WI38 (cell line): Measurements from ENCODE around the gene TXNDC16.
A peak's percentile ranks its signal among the peaks of the same experiment; 100 is the strongest.
"Not testable (repeated sequence)": the region's sequence is repeated elsewhere in the genome, so short reads cannot be mapped to it uniquely, and the experiment has no call there.

Experiments used
- H3K4me3 ChIP-seq: 2 replicates; pipeline ENCODE4 v1.5.1; 2011; ENCODE audit warnings: low read depth, mild to moderate bottlenecking, control low read depth, low read length
- CTCF ChIP-seq: IDR thresholded peaks from 2 replicates; pipeline ENCODE4 v1.5.1; 2012; ENCODE audit warnings: low read depth, mild to moderate bottlenecking, control low read depth, low read length

The TXNDC16 gene

DNA sequence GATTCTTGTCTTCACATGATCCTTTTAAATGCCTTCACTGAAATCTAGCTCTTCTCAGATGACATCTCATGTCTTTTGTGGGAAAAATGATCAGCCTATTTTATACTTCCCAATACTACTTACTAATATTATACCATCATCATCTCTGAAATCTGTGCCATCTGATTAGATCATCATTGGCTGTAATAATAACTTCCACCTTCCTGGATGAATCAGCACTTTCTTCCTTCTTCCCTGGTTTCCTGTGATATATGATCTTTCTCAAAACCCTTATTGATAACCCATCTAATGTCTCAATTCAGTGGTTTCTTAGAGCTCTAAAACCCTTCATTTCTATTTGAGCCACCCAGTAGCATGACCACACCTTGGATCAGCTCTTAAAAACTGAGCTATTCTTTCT lies 31.2 kb upstream of the TXNDC16 start:
- no peak for TF ChIP-seq CTCF
- no peak overlapping the region for H3K4me3 ChIP-seq

- TF ChIP-seq CTCF = no peak
- H3K4me3 ChIP-seq = no peak overlapping the region
Observed at GRCh38 chr14:52575858-52576257, 23.6 kb upstream of the TXNDC16 start.

DNA sequence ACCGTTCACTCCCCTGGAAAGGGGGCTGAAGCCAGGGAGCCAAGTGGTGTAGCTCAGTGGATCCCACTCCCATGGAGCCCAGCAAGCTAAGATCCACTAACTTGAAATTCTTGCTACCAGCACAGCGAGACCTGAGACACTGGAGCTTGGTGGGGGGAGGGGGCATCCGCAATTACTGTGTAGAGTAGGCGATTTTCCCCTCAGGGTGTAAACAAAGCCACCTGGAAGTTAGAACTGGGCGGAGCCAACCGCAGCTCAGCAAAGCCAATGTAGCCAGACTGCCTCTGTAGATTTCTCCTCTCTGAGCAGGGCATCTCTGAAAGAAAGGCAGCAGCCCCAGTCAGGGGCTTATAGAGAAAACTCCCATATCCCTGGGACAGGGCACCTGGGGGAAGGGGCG lies 16.1 kb upstream of the TXNDC16 start:
- not testable (repeated sequence) for H3K4me3 ChIP-seq

GRCh38 chr14:52563120-52563519 lies 10.8 kb upstream of the TXNDC16 start:
- no peak overlapping the region for H3K4me3 ChIP-seq
- TF ChIP-seq CTCF = no peak

DNA sequence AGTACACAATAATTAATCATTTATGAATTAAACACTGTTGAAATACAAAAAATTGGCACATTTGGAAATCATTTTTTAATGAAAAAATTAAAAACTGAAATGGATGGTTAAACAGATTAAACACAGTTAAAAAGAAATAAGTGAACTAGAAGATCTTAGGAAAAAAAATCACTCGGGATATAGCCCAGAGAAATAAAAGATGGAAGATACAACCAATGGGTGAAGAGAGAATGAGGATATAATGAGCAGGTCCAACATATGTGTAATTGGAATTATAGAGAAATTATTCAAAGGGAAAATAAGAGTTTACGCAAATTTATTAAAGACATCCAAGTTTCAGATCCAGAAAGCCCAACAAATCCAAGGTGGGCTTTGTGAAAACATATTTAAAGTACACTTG lies 6.4 kb upstream of the TXNDC16 start:
- no peak for TF ChIP-seq CTCF
- H3K4me3 ChIP-seq = no peak overlapping the region

DNA sequence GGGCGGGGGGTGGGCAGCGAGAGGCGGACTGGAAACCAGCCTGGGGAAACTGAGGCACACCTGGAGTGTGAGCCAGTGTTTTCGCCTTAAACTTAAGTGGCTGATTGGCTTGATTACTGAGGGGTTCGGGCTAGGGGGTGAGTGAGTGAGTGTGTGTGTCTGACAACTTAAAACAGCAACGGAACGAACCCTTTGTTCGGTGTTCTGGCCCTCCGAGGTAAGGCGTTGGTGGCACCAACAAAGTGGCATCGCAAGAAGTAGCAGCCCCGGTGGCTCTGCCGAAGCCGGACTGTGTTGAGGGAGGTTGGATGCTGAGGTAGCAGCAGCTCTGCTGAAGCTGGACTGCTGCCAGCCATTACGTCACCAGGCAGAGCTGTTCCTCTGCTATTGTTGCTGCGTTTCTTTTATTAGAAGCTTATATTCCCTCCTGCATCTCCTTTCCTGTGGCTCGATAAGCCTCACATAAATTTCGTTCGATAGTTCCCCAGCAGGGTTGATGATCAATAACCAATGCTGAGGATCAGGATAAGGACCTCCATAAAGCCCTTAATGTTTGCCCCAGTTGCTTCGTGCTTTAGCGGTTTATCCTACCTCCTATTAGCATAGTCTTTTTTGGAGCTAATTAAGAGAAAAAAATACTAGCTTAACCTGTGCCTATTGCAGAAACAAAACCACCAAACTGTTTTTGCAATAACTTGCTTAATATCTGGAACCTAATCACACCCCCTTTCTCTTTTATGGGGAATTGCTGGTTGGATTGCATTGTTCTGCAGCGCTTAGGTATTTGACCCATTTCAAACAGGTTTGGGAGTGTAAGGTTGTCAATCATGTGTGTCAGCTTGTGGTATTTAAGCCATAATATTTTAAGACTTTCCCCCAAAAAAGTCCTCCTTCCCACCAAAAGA lies 1.6 kb upstream of the TXNDC16 start:
- peak overlapping the region; percentile 74 for H3K4me3 ChIP-seq
- TF ChIP-seq CTCF = no peak

DNA sequence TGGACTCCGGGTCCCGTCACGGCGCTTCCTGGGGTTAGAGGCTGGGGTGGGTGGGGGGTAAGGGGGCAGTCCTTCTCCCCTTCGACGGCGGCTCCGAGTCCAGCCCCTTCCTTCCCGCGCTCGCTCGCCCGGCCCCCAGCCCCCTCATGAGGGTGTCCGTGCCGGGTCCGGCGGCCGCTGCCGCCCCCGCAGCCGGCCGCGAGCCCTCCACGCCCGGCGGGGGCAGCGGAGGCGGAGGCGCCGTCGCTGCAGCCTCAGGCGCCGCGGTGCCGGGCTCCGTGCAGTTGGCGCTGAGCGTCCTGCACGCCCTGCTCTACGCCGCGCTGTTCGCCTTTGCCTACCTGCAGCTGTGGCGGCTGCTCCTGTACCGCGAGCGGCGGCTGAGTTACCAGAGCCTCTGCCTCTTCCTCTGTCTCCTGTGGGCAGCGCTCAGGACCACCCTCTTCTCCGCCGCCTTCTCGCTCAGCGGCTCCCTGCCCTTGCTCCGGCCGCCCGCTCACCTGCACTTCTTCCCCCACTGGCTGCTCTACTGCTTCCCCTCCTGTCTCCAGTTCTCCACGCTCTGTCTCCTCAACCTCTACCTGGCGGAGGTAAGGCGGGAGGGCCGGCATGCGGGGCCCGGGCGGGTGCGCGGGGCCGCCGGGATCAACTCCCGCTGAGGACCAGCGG lies 831 bp upstream of the TXNDC16 start:
- TF ChIP-seq CTCF = no peak
- peak overlapping the region; percentile 74 for H3K4me3 ChIP-seq
